ENCODE data around the gene SYTL1.

Gene SYTL1

DNA sequence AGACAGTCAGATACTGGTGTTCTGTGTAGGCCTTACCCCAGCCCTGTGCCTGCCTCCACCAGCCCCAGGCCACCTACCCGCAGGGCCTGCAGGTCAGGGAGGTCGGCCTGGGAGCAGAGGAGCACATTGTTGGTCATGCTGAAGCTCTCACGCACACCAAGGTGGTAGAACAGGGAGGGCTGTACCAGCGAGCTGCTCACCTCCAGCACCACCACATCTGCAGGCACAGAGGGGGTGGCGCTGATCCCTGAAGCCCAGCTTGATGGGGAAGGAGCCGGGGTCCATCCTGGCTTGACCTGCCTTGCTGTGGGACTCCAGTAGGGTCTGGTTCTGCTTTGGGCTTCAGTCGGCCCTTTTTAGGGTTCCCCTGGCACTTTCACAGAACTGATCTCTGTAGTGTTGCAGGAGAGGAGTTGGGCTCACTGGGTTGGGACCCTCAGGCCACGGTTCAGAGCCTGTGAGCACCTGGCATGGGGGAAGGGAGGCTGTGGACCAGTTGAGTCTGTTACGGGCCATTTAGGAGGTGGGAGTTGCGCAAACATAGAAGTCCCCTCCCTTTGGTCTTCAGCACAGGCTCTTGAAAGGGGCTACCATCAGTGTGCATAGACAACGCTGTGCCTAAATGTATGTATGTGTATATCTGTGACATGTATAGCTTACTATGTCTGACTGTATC is 23.0 kb downstream of the SYTL1 start:
- H3K36me3 ChIP-seq (ENCODE audit: control insufficient read depth, insufficient read depth, low read length) = peaks cover 3% of the 10 kb centered on the region
- H3K9ac ChIP-seq (ENCODE audit: low read length) = no peak overlapping the region
- H3K4me3 ChIP-seq (ENCODE audit: low read length) = peak overlapping the region; percentile 37
- peak overlapping the region; percentile 92 for H3K27ac ChIP-seq (ENCODE audit: low read depth, low read length)
- H3K27me3 ChIP-seq (ENCODE audit: control insufficient read depth, insufficient read depth, low read length) = no peaks in the 10 kb centered on the region
- peaks cover 12% of the 10 kb centered on the region for H3K4me1 ChIP-seq (ENCODE audit: control insufficient read depth, insufficient read depth, low read length)

DNA sequence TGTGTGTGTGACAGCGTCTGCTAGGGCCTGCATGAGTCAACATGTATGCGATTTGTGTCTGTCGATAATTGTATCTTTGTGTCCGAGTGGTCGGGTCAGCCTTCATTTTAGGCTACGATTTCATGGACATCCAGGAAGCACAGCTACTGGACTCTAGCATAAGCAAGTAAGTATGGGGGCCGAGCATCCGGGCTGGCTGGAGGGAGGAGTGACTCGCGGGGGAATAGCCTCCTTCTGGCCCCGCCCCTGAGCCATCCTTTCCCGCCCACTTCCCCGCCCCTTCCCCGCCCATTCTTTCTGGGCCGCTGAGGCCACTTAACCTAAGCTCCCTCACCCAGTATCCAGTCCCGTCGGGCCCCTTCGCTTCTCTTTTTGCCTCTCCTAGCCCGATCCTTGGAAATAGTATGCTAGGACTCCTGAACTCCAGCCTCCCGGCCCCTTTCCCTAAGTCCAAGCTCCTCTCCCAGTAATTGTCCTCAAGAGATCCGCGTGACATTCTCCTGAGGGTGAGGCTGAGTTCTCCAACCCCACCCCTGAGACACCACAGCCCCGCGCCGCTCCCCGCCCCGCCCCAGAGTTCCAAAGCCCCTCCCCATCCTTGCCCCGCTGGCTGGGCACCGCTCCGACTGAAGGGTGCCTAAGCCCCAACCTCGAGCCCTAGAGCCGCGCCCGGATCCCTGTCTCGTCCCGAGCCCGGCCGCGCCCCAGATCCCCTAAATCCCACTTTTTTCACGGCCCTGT is 23.7 kb downstream of the SYTL1 start:
- Histone ChIP-seq H3K4me1 (ENCODE audit: control insufficient read depth, insufficient read depth, low read length) (peaks cover 12% of the 10 kb centered on the region), H3K9ac (ENCODE audit: low read length) (no peak overlapping the region), H3K27me3 (ENCODE audit: control insufficient read depth, insufficient read depth, low read length) (no peaks in the 10 kb centered on the region), H3K36me3 (ENCODE audit: control insufficient read depth, insufficient read depth, low read length) (peaks cover 3% of the 10 kb centered on the region), H3K4me3 (ENCODE audit: low read length) (peak overlapping the region; percentile 60), H3K27ac (ENCODE audit: low read depth, low read length) (peak overlapping the region; percentile 92)

DNA sequence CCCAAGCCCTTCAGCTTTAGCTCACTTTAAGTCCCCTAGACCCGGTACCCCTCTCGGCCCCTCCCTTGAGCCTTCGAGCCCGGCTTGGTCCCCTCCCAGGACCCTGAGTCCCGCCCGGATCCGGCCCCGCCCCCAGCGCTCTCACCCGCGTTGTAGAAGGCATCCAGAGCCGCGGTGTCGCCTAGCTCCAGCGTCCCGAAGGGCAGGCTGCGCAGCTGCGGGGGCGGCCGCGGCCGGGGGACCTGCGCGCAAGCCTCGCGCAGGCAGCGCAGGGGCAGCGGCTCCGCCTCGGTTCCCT is 24.2 kb downstream of the SYTL1 start:
- H3K36me3 ChIP-seq (ENCODE audit: control insufficient read depth, insufficient read depth, low read length) = peaks cover 3% of the 10 kb centered on the region

GRCh38 chr1:27366411-27367159 is 24.8 kb downstream of the SYTL1 start, which contains the start of gene MAP3K6:
TSS of gene MAP3K6 (minus strand) at chr1:27366961. CDS start at chr1:27366597, 364 bp downstream.
- Histone ChIP-seq H3K27ac (ENCODE audit: low read depth, low read length) (peak within 1 kb of the TSS; percentile 92), H3K4me1 (ENCODE audit: control insufficient read depth, insufficient read depth, low read length) (peaks cover 12% of the 10 kb centered on the region), H3K9ac (ENCODE audit: low read length) (peak within 1 kb of the TSS; percentile 32), H3K4me3 (ENCODE audit: low read length) (peak within 1 kb of the TSS; percentile 60), H3K36me3 (ENCODE audit: control insufficient read depth, insufficient read depth, low read length) (peaks cover 3% of the 10 kb centered on the region), H3K27me3 (ENCODE audit: control insufficient read depth, insufficient read depth, low read length) (no peaks in the 10 kb centered on the region)

More for the DNA sequence above, 24.2 kb downstream of the SYTL1 start:
- Histone ChIP-seq H3K9ac (ENCODE audit: low read length) (no peak overlapping the region), H3K4me3 (ENCODE audit: low read length) (peak overlapping the region; percentile 60), H3K27me3 (ENCODE audit: control insufficient read depth, insufficient read depth, low read length) (no peaks in the 10 kb centered on the region), H3K27ac (ENCODE audit: low read depth, low read length) (peak overlapping the region; percentile 92), H3K4me1 (ENCODE audit: control insufficient read depth, insufficient read depth, low read length) (peaks cover 12% of the 10 kb centered on the region)

- Histone ChIP-seq H3K27ac (ENCODE audit: low read depth, low read length) (peak overlapping the region; percentile 92), H3K4me1 (ENCODE audit: control insufficient read depth, insufficient read depth, low read length) (peaks cover 12% of the 10 kb centered on the region), H3K36me3 (ENCODE audit: control insufficient read depth, insufficient read depth, low read length) (peaks cover 3% of the 10 kb centered on the region), H3K27me3 (ENCODE audit: control insufficient read depth, insufficient read depth, low read length) (no peaks in the 10 kb centered on the region), H3K4me3 (ENCODE audit: low read length) (peak overlapping the region; percentile 60), H3K9ac (ENCODE audit: low read length) (peak overlapping the region; percentile 32)
Measured at GRCh38 chr1:27367160-27367650, 25.4 kb downstream of the SYTL1 start.

DNA sequence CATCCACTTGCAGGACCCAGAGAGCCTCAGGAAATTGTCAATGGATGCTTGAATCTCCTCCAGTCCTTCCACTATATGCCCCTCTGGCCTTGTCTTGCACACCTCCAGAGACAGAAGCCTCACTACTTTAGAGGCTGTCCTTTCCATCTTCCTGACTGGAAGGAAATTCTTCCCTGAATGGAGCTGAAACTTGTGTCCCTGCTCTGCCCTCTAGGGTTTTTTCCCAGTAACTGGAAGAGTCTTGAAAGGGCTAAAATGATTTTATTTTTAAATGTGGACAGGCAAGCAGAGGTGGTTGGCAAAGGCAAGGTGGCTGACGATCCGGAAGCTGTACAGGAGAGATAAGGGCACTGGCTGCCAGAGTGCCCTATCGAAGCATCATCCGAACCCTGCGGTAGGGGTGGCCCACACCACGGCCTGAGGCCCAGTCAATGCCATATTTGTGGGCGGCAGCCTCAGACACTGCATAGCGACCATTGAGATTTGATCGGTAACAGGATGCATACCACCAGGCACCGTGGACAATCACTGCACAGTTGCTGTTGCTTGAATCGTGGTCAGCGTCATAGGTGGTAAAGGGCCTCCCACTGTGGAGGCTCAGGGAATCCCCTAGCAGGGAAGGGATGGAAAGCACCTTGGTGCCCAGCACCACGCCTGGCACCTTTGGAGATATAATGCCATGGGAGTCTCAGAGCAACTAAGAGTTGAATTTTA is 27.2 kb downstream of the SYTL1 start:
- no peaks in the 10 kb centered on the region for H3K36me3 ChIP-seq (ENCODE audit: control insufficient read depth, insufficient read depth, low read length)
- H3K9ac ChIP-seq (ENCODE audit: low read length) = no peak overlapping the region
- H3K27ac ChIP-seq (ENCODE audit: low read depth, low read length) = no peak overlapping the region

GRCh38 chr1:27372022-27372807 is 30.4 kb downstream of the SYTL1 start:
- H3K36me3 ChIP-seq (ENCODE audit: control insufficient read depth, insufficient read depth, low read length) = no peaks in the 10 kb centered on the region
- H3K4me3 ChIP-seq (ENCODE audit: low read length) = no peak overlapping the region
- H3K4me1 ChIP-seq (ENCODE audit: control insufficient read depth, insufficient read depth, low read length) = peaks cover 2% of the 10 kb centered on the region
- no peaks in the 10 kb centered on the region for H3K27me3 ChIP-seq (ENCODE audit: control insufficient read depth, insufficient read depth, low read length)
- H3K9ac ChIP-seq (ENCODE audit: low read length) = no peak overlapping the region
- no peak overlapping the region for H3K27ac ChIP-seq (ENCODE audit: low read depth, low read length)

More for the DNA sequence above, 27.2 kb downstream of the SYTL1 start:
- Histone ChIP-seq H3K4me1 (ENCODE audit: control insufficient read depth, insufficient read depth, low read length) (peaks cover 12% of the 10 kb centered on the region), H3K27me3 (ENCODE audit: control insufficient read depth, insufficient read depth, low read length) (no peaks in the 10 kb centered on the region), H3K4me3 (ENCODE audit: low read length) (no peak overlapping the region)

GRCh38 chr1:27372808-27373690 is 31.2 kb downstream of the SYTL1 start:
- Histone ChIP-seq H3K9ac (ENCODE audit: low read length) (no peak overlapping the region), H3K4me3 (ENCODE audit: low read length) (no peak overlapping the region), H3K27me3 (ENCODE audit: control insufficient read depth, insufficient read depth, low read length) (no peaks in the 10 kb centered on the region), H3K36me3 (ENCODE audit: control insufficient read depth, insufficient read depth, low read length) (no peaks in the 10 kb centered on the region), H3K4me1 (ENCODE audit: control insufficient read depth, insufficient read depth, low read length) (no peaks in the 10 kb centered on the region), H3K27ac (ENCODE audit: low read depth, low read length) (no peak overlapping the region)

- no peaks in the 10 kb centered on the region for H3K27me3 ChIP-seq (ENCODE audit: control insufficient read depth, insufficient read depth, low read length)
- no peak within 1 kb of the TSS for H3K4me3 ChIP-seq (ENCODE audit: low read length)
Measured at GRCh38 chr1:27374362-27375086, 32.7 kb downstream of the SYTL1 start, which contains the start of gene FCN3. TSS of gene FCN3 (minus strand) at chr1:27374824. CDS start at chr1:27374818, 6 bp downstream.

GRCh38 chr1:27377760-27378495 is 36.1 kb downstream of the SYTL1 start:
- H3K9ac ChIP-seq (ENCODE audit: low read length) = no peak overlapping the region
- no peaks in the 10 kb centered on the region for H3K4me1 ChIP-seq (ENCODE audit: control insufficient read depth, insufficient read depth, low read length)
- H3K4me3 ChIP-seq (ENCODE audit: low read length) = no peak overlapping the region
- H3K27me3 ChIP-seq (ENCODE audit: control insufficient read depth, insufficient read depth, low read length) = no peaks in the 10 kb centered on the region
- no peak overlapping the region for H3K27ac ChIP-seq (ENCODE audit: low read depth, low read length)
- no peaks in the 10 kb centered on the region for H3K36me3 ChIP-seq (ENCODE audit: control insufficient read depth, insufficient read depth, low read length)

More at GRCh38 chr1:27374362-27375086, 32.7 kb downstream of the SYTL1 start, which contains the start of gene FCN3:
- H3K27ac ChIP-seq (ENCODE audit: low read depth, low read length) = no peak within 1 kb of the TSS
- no peak within 1 kb of the TSS for H3K9ac ChIP-seq (ENCODE audit: low read length)
- H3K36me3 ChIP-seq (ENCODE audit: control insufficient read depth, insufficient read depth, low read length) = no peaks in the 10 kb centered on the region
- no peaks in the 10 kb centered on the region for H3K4me1 ChIP-seq (ENCODE audit: control insufficient read depth, insufficient read depth, low read length)
